HG03039 (cell line): ENCODE measurements around the gene WWOX.

Experiments
- ATAC-seq: cut with Tn5 transposase; IDR thresholded peaks from one replicate; pipeline ENCODE4 v1.9.1; 2021; ENCODE audit warnings: mild to moderate bottlenecking, moderate library complexity; ENCODE audit not compliant: unreplicated experiment

WWOX gene

GRCh38 chr16:78485917-78486257, 386.4 kb downstream of the WWOX start:
- no peak for ATAC-seq

- ATAC-seq = no peak
Observed at GRCh38 chr16:78487471-78487870, 388.0 kb downstream of the WWOX start.

DNA sequence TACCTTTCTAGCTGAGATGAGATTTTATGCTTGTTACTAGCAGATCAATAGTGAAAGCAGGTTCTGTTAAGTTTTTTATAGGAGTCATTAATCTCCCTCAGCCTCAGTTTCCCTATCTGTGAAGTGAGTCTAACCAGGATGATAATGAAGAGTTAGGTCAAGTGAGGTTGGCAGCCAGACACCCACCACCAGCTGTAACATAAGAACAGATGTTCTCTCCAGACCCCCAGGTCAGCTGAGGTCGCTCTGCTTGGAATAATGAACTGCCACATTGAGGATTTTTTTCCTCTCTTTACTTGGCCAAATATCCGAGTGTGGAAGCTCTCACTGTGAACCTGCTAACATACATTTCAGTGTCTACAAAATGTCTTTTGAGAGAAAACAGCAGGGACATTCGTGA, 389.6 kb downstream of the WWOX start:
- no peak for ATAC-seq

GRCh38 chr16:78489631-78490030, 390.2 kb downstream of the WWOX start:
- no peak for ATAC-seq

DNA sequence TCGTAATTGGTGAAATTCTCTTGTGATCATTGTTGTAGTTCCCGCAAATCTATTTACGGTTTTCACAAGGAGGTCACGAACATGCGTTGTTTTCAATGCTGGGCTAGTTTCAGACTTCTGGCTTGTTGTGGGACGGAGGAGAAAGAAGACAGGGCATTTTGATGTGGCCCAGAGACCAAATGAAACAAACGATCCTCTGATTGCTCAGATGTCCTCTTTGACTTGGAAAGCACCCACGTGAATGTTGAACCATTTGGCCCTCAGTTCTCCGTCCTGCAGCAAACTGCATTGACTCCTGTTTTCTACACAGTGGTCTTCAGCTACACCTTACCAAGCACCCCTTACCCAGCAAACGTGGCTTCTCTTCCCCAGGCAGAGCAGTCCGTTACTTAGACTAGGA, 391.0 kb downstream of the WWOX start:
- no peak for ATAC-seq

GRCh38 chr16:78490847-78491246, 391.4 kb downstream of the WWOX start:
- no peak for ATAC-seq

- ATAC-seq = no peak
Observed at GRCh38 chr16:78493573-78493972, 394.1 kb downstream of the WWOX start.

DNA sequence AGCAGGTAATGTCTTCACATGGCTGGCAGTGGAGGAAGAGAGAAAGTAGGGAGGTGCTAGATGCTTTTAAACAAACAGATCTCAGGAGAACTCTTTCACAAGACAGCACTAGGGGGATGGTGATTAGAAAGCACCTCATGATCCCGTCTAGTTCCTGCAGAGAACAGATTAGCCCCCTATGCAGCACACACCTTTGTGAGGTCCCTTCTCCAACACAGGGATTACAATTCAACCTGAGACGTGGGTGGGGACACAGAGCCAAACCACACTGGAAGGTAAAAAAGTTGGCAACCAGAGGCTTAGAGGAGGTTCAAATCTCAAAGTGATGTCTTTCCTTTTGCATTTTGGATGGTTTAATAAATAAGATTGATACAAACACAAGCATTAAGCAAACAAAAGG, 394.7 kb downstream of the WWOX start:
- ATAC-seq = no peak

DNA sequence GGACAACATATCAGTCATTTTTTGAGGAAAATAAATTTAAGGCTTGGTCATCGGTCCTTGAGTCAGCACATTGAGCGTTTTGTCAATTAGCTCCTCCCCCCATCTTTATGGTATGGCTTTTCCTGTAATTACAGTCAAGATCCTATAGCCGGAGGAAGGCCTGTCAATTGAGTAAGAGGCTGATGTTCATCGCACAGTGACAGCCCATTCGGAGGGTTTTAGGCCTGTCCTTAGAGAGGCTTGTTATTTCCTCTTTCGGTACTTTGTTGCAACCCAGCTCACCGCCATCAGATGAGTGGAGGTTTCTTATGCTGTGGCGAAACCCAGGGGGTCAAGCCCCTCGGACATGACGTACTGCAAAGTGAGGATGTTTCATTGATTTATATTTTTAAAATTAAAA, 395.2 kb downstream of the WWOX start:
- ATAC-seq = no peak

GRCh38 chr16:78496189-78496588, 396.7 kb downstream of the WWOX start:
- ATAC-seq = no peak

DNA sequence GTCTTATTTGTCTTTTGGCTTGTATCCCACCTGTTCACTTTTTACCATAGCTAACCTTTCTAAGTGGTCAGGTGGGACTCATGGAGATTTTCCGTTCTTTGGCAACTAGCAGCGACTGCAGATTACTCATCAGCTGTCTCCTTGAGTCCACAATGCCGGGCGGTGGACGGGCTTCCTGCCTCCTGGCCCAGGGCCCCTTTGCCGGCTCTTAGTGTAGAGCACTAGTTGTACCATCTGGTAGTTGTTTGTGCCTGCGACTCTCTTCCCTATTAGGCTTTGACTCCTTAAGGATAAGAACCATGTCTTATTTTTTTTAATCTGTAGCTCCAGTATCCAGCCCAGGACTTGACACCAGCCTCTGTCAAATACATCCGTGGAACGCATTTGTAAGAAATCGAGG, 399.9 kb downstream of the WWOX start:
- ATAC-seq = no peak

GRCh38 chr16:78500659-78501270, 401.3 kb downstream of the WWOX start:
- ATAC-seq = no peak

GRCh38 chr16:78501744-78502143, 402.3 kb downstream of the WWOX start:
- ATAC-seq = no peak

DNA sequence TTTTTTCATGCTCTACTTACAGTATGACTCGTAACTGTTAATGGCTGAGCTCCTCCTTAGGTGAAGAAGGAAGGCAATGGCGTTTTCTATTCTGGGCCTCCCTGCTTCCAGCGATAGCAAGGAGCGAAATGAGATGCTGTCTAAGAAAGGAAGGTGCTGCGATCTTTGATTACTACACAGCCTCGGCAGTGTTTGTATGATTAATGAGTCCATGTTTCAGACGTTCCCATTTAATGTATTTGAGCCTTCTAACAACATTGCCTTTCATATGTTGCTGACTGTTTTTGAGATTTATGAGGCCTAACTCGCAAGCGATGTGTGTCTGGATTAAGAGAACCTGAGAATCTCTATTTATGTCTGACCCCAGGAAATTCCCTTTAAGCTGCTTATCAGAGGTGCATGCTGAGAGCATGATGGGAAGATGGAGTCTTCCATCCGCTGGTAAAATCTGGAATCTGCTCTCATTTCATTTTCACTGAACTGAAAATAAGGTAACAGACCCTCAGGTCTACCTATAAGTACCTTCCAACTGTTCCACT, 403.4 kb downstream of the WWOX start:
- no peak for ATAC-seq

DNA sequence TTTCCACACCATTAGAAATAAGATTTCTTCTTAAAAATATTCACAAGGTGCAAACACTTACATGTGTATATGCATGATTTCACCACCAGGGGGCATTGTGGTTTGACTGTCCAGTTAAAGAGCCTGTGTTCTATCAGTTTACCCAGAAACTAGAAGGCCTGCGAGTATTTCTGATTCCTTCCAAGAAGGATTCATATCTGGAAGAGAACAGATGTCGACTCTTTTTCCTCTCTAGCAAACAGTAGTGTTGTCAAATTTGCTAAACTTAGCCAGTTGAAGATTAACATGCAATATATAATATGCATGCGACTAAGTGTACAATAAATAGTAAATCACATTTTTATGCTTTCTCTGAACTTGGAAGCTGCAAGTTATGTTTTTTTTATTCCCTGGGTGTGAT, 404.1 kb downstream of the WWOX start:
- no peak for ATAC-seq

GRCh38 chr16:78504401-78504851, 405.0 kb downstream of the WWOX start:
- no peak for ATAC-seq

GRCh38 chr16:78505036-78505435, 405.6 kb downstream of the WWOX start:
- no peak for ATAC-seq

DNA sequence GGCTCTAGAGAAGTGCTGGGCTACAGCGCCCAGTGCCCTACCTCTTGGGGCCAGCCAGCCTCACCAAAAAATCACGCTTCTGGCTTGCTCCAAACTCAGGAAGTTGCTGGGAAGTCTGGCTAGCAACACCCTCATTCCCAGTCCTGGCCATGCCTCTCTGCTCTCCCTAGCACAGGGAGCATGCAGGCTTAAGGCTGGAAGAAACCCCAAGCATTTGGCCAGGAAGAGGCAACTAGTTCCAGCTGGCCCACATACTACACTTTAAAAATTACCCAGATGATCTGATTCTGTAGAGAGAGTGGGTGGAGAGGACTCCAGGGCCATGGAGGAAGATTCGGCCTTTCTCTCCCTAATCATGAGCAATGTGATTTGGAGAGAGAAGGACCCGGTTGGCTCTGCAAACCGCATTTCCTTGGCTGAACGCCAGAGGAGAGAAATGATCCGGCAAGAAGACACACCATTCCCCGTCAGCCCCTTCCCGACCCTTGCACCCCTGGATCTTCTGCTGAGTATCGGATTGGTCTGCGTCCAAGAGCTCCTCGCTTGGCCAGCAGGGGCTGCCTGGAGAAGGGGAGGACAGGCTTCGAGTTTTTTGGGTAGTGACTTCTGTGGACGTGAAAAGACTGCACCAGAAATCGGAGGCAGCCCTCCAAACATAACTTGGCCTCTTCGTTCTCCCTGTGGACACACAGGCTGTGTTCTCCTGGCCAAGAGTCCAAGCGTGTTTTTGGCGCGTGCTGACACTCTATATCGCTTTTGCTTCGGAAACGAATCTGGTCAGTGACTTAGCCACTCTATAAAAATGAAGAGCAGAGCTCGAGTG, 406.3 kb downstream of the WWOX start:
- ATAC-seq = no peak

- no peak for ATAC-seq
Observed at GRCh38 chr16:78506367-78507193, 407.1 kb downstream of the WWOX start.

GRCh38 chr16:78507576-78507975, 408.1 kb downstream of the WWOX start:
- ATAC-seq = no peak

DNA sequence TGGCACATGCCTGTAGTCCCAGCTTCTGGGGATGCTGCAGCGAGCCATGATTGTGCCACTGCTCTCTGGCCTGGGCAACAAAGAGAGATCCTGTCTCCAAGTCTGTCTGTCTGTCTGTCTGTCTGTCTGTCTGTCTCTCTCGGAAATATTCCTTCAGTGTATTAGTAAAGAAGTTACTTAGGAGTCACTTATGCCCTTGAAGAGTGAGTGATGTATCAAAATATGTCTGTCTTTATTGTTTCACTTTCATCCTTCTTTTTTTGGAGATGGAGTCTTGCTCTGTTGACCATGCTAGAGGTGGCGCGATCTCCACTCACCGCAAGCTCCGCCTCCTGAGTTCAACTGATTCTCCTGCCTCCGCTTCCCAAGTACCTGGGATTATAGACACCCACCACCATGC, 410.5 kb downstream of the WWOX start:
- no peak for ATAC-seq

- ATAC-seq = no peak
Observed at GRCh38 chr16:78510496-78510895, 411.0 kb downstream of the WWOX start.
